MV-4-11 (cell line): ENCODE results near the gene CNTNAP2.
"Not testable (repeated sequence)": the region's sequence is repeated elsewhere in the genome, so short reads cannot be mapped to it uniquely, and the experiment has no call there.

Experiments used
- DNase-seq: peaks from one replicate; lab custom pipeline; 2025; lab: John Stamatoyannopoulos, UW

CNTNAP2 gene

DNA sequence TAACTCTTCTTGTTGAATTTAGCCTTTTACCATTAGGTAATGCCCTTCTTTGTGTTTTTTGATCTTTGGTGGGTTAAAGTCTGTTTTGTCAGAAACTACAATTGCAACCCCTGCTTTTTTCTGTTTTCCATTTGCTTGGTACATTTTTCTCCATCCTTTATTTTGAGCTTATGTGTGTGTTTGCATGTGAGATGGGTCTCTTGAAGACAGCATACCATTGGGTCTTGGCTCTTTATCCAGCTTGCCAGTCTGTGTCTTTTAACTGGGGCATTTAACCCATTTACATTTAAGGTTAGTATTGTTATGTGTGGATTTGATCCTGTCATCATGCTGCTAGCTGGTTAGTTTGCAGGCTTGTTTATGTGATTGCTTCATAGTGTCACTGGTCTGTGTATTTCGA is 997.9 kb downstream of the CNTNAP2 start:
- DNase-seq = not testable (repeated sequence)

DNA sequence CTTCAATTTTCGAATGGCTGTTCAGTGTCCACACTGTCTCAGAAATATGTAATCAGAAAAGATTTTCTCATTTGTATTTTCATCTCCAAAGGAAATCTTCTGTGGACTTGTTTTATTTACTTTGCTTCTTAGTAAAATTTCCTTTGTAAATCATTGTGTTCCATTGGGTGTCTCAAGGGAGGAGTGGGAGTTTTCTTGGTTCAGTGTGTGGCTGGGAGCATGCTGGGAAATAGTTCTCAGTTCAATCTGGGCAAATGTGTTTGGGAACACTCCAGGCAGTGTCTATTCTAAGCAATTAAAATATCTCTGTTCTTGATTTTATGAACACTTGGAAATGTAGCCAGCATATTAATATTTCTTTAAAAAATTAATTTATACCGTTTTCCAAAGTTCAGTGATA is 1019.8 kb downstream of the CNTNAP2 start:
- no peak for DNase-seq

DNA sequence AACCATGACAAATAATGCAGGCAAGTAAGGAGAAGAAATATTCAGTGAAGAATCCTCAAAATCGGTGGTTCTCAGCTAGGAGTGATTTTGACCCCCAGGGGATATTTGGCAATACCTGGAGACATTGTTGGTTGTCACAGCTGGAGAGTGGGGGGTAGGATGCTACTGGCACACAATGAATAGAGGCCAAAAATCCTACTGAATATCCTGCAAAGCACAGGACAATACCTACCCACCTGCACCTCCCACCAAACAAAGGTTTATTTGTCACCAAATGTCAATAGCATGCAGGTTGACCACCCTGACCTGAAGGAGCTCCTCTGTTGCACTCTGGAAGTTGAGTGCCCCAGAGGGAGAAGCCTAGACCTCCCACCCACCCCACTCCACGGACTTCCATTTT is 1028.6 kb downstream of the CNTNAP2 start:
- no peak for DNase-seq

DNA sequence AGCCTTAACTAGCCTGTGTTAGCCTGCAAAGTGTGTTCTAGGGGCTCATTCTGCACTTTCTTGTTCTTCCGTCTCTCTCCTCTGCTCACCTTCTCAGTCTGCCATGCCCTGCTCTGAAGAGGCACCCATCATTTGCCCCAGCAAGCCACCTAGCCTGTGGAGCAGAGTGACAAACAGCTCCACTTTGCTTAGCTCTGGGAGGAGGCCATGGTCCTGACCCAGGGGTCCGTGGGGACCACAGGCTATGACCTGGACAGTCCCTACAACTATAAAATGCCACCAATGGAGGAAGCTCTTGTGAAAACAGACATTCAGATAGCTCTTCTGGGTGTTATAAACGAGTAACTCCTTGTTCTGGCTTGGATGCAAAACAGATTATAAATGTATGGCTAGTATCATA is 1029.6 kb downstream of the CNTNAP2 start:
- DNase-seq = no peak

DNA sequence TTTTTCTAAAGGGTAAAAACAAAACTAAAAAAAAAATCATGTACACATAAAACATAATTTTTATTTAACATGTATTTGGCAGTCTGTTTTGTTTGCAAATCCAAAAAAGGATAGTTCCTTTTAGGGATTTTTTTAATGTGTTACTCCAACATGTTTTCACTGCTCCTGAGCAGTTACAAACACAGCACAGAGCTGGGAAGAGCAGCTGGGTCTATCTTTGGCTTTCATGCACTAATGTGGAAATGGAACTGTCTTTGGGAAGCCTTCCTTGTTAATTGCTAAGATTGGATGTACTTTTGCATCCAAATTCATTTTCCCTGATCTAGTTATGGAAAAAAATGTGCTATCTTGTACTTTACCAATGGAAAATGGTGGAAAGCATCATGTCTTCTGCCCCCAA is 1035.1 kb downstream of the CNTNAP2 start:
- DNase-seq = no peak

DNA sequence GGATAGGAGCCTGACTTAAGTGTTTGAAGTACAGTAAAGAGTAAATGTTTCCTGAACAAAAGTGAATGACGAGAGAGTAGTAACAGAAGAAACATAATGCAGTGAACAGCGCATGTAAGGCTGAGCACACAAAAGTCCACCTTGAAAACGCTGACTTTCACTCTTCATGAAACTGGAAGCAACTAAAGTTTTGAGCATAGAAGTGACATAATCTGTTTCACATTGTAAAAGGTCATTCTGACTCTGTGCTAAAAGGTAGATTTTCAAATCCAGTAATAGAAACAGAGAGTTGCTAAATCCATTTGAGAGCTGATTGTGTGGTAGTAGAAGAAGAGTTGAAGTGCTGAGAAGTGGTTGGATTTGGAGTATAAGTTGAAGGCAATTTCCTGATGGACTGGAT is 1037.0 kb downstream of the CNTNAP2 start:
- no peak for DNase-seq

DNA sequence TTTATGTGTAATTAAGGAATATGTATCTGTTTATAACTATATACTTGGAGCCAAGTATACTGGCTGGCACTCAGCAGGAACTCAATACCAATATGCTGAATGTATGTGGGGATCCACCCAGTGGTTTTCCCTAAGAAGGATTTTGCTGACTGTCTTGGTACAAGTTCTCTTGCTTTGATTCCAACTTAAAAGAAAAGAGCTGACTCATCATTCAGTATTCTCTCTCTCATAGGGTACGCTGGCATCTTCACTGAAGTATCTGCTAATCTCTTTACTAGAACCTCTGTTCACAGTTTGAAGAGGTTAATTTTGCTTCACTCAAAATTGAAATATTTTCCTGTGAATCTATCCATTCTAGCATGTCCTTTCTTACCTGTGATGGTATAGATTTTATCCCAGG is 1044.8 kb downstream of the CNTNAP2 start:
- no peak for DNase-seq

DNA sequence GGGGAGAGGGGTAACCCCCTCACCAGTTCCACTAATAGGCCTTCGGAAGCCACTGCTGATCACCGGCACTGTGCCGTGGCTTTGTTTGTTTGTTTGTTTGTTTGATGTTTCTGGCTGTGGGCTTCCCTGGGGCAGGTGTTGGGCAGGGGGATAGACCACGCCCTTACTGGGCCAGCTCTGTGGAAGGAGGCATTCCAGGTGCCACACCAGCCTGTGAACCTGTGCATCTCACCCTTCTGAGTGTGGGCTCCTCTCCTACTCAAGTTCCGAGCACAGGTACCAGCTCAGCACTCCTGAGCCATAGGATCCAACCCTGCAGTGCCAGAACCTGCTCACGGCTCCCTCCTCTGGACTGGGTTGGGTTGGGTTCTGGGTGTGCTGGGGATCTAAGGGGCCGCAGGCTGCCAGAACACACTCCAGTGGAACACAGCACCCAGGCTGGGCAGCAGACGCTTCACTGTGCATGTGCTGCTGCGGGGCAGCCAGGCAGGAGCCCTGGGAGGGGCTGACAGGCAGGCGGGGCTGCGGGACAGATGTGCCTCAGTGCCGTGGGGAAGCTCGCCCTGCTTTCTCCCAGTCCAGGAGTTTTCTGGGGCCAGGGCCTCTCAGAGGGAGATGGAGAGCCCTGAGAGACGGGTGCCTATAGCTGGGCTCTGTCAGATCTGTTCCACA is 1053.9 kb downstream of the CNTNAP2 start:
- DNase-seq = no peak

DNA sequence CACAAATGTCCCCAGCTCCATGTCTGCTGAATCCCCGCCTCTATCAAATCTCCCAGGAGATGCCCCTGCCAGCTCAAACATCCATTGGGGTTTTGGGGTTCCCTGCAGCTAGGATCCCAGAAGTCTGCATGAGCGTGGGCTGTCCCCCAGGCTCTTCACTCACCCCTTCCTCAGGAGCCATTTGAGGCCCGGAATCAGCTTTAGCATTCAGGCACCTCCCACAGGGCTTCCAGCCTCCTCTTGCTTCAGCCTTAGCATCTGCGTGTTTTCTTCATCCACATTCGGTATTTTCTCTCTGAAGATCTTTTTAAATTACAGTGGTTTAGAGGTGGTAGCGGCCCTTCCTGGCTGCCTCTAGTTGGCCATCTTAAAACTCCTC is 1054.4 kb downstream of the CNTNAP2 start:
- DNase-seq = no peak

DNA sequence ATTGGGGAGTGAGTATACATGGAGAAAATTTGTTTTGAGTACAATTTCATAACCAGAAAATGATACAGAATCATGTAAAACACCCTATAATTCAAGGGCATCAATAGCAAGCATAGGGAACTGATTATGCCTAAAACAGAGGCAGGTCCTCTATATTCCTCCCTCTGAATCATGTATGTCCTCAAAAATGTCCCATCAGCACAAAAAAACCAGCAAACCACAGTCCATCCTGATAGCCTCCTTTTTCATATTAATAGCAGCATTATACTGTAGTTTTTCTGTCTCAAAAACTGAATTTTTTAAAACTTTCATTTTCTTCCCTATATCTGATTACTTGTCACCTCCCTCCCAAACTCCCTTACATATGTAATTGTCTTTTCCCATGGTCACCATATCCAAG is 1057.3 kb downstream of the CNTNAP2 start:
- no peak for DNase-seq

DNA sequence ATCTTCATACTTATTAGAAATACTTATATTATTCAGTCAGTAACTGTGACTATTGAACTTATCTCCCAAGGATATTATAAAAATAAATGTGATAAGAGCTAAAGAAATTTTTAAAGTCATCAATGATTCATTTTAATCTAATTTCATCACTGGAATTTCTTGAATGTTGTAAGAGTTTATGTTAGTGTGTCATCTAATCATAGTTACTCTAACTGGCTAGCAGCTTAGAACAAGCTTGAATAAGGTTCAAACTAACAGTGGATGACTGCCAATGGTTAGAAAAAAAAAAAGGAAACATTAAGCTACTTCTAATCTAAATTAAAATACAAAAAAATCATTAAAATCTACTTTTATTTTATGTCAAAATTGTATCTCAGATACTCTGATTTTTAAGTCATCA is 1066.3 kb downstream of the CNTNAP2 start:
- DNase-seq = no peak

DNA sequence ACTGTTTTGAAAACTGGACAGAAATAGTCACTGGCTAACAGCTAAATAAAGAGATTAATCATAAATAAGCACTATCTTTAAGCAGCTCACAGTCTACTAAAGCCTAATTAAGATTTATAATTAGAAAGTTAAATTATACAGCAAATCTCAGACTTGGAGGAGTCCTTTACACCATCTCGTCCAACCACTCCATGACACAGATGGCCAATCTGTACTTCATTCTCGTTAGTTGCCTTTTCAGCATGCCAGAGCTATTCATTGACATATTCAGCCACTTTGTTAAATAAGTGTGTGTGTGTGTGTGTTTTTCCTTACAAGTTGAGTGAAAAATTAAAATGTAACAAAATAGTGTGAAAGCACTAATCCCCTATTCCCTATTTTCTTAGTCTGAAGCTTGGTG is 1066.7 kb downstream of the CNTNAP2 start:
- DNase-seq = no peak

DNA sequence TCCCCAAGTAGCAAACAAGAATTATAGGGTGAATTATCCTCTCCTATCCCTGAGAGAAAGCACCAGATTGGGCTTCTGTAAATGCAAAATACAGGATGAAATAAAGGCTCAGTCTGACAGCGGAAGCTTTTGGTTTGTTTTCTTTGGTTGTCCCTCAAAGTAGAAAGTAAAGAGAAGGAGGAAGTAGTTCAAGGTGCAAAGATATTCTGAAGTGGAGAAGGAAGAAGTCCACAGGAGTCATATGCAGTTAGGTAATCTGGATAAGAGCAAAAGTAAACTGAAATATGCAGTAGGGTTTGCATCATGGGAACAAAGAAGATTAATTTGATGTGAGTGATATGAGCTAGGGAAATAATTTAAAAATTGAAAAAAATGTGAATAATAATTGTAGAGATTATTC is 1071.9 kb downstream of the CNTNAP2 start:
- no peak for DNase-seq

DNA sequence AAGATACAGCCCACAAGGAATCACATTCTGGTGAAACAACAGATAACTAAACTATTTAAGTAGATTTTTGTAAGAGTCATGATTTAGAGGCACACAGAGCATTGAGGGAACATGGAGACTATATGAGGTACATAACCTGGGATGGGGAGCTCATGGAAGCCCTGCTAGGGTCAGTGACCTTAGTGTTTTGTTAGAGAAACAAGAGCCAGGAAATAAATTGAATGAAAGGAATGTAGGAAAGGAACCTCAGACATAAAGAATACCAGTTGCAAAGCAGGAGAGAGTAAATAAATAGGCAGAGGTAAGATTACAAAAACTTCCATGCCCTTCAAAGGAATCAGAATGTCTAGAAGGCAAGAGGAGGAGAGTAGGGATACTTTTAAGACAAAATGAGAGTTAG is 1076.9 kb downstream of the CNTNAP2 start:
- DNase-seq = no peak

DNA sequence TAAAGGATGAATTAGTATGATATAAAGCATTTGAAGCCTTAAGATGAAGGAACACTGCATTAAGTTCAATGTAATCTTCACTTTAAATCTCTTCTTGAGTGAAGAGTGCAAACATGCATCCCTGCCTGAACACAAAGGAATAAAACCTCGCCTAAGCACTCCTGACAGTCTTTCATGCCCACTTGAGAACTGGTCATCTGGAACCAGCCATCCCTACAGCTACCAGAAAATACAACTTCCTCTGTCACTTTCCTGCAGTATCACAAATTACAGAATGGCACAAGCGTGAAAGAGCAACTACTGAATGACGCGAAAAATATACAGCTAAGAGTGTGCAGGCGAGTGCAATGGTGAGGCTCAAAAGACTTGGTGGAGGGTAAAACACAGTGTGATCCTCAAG is 1079.9 kb downstream of the CNTNAP2 start:
- no peak for DNase-seq

DNA sequence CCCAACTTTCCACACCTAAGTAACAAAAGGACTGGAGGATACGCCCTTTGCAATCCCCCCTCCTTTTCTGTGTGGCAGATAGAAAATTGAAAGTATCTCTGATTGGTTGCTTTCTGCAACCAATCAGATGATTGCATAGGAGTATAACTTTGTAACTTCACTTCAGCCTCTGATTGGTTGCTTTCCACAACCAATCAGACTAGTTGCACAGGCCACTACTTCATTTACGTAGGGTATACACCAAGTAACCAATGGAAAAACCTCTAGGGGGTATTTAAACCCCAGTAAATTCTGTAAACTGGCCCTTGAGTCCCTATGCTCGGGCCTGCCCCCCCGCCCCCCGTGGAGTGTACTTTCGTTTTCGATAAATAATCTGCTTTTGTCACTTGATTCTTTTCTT is 1080.4 kb downstream of the CNTNAP2 start:
- no peak for DNase-seq

DNA sequence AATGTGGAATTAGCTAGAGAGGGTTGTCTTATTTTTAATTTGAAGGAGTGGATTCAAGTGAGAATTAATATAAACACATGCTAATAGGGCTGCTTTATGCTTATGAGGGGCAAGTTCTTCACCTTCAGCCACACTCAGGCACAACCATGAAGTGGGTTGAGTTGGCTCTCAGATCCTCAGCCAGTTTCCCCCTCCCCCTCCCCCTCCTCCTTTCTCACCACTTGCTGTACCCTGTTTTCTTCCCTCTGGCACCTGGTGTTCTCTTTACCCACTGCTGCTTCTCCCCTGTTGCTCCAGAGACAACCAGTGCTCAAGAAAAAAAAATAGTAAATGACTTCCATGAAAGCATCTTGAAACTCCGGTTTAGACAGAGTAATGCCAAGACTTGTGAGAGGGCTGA is 1083.3 kb downstream of the CNTNAP2 start:
- DNase-seq = no peak

DNA sequence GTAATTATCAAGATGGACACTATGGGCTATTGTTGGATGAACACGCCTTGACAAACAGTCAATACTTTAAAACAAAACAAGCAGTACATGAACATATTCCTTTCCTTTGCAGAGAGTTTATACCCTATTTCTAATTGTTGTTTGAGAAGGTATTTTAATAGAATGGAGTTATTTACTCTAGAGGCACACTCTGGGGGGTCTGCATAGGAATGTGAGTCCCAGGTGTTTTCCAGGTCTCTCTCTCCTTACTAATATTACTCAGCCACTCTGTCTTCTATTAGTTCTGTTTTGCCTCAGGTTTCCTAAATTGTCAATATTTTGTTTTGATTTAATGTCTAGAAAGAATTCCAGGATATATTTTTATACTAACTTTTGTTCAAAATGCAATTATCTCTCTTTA is 1091.4 kb downstream of the CNTNAP2 start:
- DNase-seq = no peak

DNA sequence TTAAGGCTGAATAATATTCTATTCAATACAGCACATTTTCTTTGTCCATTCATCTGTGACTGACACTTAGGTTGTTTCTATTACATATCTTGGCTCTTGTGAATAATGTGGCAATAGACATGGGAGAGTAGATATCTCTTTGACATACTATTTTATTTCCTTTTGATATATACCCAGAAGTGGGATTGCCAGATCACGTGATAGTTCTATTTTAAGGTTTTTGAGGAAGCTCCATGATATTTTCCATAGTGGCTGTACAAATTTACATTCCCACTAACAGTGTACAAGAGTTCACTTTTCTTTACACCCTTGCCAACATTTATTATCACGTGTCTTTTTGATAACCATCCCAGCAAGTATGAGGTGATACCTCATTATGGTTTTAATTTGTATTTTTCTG is 1114.7 kb downstream of the CNTNAP2 start:
- DNase-seq = no peak

DNA sequence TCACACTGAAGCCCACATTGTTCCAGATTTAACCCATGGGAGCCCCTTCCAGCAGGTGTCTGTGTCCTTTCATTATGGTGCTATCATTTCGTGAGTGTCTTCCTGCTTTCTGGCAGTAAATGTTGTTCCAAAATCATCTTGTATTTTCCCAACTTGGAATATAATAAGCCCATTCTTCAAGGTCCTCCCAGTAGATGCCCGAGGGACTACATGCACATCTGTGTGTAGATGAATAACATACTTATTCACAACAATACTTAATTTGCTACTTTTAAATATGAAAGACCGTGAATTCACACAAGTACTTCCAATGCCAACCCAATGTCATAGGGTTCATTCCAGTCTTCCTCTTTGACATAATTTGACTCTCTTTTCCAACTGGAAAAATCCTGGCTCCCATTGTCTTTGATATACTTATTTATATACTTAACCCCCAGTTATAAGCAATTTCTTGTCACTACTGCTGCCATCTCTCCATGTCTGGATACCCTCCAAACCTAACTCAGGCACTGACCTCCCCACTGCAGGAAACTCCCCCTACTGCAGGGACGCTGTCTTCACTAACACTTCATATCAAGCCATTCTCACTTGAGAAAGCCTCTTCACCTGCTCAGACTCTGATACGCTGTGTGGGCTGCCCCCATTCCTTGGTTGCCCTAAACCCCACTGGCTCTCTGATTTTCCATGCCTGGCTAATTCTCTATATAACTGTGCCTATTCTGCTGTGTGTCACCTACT is 1119.2 kb downstream of the CNTNAP2 start:
- DNase-seq = no peak

DNA sequence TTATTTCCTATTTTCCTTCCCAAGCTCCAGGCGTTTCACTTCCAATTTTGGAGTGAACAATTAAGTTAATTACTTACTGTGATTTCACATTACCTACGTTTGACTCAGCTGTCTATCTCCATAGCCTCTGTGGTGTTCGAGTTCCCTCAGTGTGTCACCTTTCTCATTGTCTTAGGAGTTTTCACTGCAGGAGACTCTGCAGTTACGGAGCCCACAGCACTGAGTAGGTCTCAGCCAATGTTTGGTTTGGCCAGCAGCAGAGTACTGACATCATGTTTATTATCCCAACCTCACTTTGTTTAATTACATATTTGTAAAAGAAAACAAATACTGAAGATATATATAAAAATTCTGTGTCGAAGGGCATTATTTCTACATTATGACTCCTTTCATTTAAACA is 1123.9 kb downstream of the CNTNAP2 start:
- no peak for DNase-seq

DNA sequence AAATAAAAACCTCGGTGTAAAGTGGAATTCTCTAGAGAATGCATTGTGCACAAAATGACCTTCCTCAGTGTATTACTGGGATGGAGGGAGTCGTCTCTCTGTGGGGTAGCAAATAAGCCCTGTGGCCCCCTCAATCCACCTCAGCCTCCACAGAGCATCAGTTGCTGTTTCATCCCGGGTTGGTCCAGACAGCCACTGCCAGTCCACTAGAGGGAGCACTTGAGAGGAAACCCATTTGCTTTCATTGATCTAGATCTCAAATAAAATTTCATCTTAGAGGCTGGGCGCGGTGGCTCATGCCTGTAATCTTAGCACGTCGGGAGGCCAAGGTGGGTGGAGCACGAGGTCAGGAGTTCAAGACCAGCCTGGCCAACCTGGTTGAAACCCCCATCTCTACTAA is 1128.7 kb downstream of the CNTNAP2 start:
- DNase-seq = peak; percentile 10

DNA sequence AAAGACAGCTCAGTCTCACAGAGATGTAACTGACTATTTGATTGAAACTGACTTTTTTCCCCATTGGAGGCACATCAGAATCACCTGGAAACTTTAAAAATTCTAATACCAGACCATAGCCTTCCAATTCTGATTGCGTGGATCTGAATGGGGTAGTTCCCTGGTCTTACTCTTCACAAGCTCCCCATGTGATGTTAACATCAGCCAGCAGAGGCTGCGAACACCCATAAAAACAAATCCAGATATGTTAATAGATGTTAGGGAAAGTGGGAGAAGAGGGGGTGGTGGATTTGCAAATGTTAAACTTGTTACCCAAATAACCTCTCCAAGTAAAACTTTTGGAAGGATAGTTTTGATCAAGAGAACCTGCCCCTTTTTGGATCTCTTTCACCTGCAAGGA is 1133.4 kb downstream of the CNTNAP2 start:
- no peak for DNase-seq

DNA sequence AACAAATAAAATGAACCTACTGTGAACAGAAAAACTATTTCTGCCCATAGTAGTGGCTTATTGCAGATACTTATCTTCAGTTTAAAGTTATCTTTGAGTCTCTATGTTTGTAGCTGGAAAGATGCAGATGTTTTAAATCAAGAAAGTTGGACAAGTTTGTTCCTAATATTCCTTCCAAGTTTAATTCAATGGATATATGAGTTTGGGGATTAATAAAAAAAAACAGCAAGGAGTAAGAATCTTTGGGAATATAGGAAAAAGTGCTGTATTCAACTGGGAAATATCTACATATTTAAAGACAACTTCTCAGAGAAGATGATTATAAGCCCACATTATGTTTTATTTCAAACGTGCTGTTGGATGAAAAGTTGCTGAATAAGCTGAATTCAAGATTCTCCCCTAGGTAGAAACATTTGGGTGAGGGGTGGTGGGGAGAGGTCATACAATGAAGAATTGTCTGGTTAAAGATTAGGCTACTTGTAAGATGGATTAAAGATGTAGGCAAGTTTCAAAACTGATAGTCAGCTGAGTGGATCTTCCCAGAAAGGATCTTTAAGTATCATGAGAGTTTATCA is 1135.2 kb downstream of the CNTNAP2 start:
- DNase-seq = no peak
